Measurements from ENCODE around the gene GPANK1.

- TF ChIP-seq CTCF (IDR thresholded peaks at IDR 0.05) = no peak
- no peak for TF ChIP-seq EP300 (IDR thresholded peaks at IDR 0.05)
- TF ChIP-seq POLR2A (IDR thresholded peaks at IDR 0.05; ENCODE audit: low read depth) = no peak
- TF ChIP-seq POLR2AphosphoS5 (IDR thresholded peaks at IDR 0.05) = no peak
Observed at GRCh38 chr6:31654574-31655348, 10.0 kb downstream of the GPANK1 start.
